ENCODE results near the gene CD247.

CD247 gene

DNA sequence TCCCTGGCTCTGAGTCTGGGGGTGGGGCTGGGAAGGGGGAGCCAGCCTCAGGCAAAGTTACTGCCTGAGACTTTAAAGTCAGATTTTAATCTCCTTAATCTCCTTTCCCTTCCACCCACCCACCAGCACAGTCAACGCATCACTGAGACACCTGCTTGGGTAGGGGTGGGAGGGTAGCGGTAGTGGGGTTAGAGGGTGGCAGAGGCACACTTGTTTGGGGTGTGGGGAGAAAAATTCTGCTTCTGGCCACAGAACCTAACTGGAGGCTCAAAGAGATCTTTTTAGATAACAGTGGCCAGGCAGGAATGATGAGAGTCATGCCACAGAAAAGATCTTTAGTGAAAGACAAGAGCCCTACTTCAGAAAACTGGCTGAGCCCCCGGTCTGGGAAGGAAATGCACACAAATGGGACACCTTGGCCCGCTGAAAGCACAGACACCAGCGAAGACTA lies 44.1 kb downstream of the CD247 start:
- peaks cover 58% of the 10 kb centered on the region for H3K4me1 Mint-ChIP-seq (ENCODE audit: low read depth)
- peak overlapping the region; percentile 5 for H3K4me3 Mint-ChIP-seq
- H3K9me3 Mint-ChIP-seq = peaks cover 13% of the 10 kb centered on the region
- H3K27me3 Mint-ChIP-seq (ENCODE audit: low read depth) = no peaks in the 10 kb centered on the region
- peaks cover 46% of the 10 kb centered on the region for H3K36me3 Mint-ChIP-seq (ENCODE audit: low read depth)
- H3K27ac Mint-ChIP-seq = peak overlapping the region; percentile 41

GRCh38 chr1:167473761-167474160 lies 44.6 kb downstream of the CD247 start:
- H3K27ac Mint-ChIP-seq = peak overlapping the region; percentile 41
- no peaks in the 10 kb centered on the region for H3K27me3 Mint-ChIP-seq (ENCODE audit: low read depth)
- H3K4me3 Mint-ChIP-seq = peak overlapping the region; percentile 5
- H3K9me3 Mint-ChIP-seq = peaks cover 13% of the 10 kb centered on the region
- H3K36me3 Mint-ChIP-seq (ENCODE audit: low read depth) = peaks cover 42% of the 10 kb centered on the region
- peaks cover 60% of the 10 kb centered on the region for H3K4me1 Mint-ChIP-seq (ENCODE audit: low read depth)

DNA sequence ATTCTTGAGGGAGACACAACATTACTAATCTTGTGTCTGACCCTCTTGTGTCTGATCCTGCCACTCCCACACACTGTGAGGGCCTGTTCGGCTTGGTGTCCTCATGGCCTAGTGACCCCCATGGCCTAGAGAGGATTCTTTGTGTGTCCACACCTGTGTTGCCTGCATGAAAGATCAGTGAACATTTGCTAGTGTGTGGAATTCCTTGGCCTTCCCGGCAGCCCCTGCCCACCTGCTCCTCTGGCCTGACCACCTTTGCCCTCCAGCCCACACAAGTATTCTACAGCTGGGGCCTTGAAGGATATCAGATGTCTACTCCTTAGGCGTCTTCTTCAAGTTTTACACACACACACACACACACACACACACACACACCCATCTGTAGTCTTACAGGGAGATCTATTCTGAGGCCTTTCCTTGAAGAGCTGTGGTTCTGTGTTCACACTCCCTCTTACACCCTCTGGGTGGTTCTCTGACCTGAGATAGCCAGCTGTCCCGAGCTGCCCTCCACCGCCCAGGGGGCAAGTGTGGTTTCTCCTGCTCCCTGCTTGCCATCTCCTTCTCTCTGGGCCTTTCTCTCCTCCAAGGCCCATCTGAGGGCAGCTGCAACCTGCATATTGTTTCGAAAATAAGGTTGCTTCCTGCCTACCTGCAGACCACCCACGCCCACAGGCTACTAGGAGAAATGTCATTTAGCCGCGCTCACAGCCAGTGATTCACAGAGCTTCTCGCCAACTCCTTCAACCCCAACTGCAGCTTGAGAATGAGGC lies 45.4 kb downstream of the CD247 start:
- Mint-ChIP-seq H3K9me3 (peaks cover 13% of the 10 kb centered on the region), H3K4me3 (no peak overlapping the region), H3K27me3 (ENCODE audit: low read depth) (no peaks in the 10 kb centered on the region), H3K27ac (peak overlapping the region; percentile 41), H3K36me3 (ENCODE audit: low read depth) (peaks cover 37% of the 10 kb centered on the region), H3K4me1 (ENCODE audit: low read depth) (peaks cover 57% of the 10 kb centered on the region)

- no peaks in the 10 kb centered on the region for H3K27me3 Mint-ChIP-seq (ENCODE audit: low read depth)
- peaks cover 26% of the 10 kb centered on the region for H3K36me3 Mint-ChIP-seq (ENCODE audit: low read depth)
- H3K9me3 Mint-ChIP-seq = peaks cover 7% of the 10 kb centered on the region
- H3K4me1 Mint-ChIP-seq (ENCODE audit: low read depth) = peaks cover 46% of the 10 kb centered on the region
- H3K4me3 Mint-ChIP-seq = no peak overlapping the region
- H3K27ac Mint-ChIP-seq = peak overlapping the region; percentile 36
Observed at GRCh38 chr1:167471568-167471967, 46.8 kb downstream of the CD247 start.

DNA sequence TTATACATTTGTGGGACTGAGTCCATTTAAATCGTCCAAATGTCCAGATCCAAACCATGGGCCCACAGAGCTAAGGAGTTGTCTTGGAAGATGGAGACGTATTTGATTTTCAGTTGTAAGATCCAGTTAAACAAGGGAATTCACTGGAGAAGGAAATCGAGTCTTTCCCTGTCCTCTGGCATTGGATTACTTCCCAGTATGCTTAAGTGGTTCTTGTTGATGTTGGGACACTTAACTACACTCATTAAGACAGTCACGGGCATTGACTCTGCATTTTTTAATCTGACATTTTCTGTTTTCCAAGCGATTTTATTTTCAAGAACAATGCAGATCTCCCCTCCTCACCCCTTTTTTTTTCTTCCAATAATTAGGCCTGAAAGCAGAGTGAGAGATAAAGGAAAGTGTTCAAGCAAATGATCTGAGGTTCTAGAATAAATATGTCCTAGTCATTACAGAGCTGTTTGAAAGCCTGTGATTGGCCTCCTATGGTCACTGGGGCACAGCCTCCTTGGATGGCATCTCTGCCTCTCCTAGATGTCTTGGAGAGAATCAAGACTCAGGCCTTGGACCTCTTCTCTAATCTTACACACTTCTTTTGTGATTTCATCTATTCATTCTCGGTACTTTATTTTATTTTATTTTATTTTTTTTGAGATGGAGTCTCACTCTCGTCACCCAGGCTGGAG lies 48.9 kb downstream of the CD247 start:
- H3K27me3 Mint-ChIP-seq (ENCODE audit: low read depth) = no peaks in the 10 kb centered on the region
- peaks cover 45% of the 10 kb centered on the region for H3K4me1 Mint-ChIP-seq (ENCODE audit: low read depth)
- H3K9me3 Mint-ChIP-seq = no peaks in the 10 kb centered on the region
- H3K36me3 Mint-ChIP-seq (ENCODE audit: low read depth) = peaks cover 22% of the 10 kb centered on the region
- no peak overlapping the region for H3K4me3 Mint-ChIP-seq
- no peak overlapping the region for H3K27ac Mint-ChIP-seq

DNA sequence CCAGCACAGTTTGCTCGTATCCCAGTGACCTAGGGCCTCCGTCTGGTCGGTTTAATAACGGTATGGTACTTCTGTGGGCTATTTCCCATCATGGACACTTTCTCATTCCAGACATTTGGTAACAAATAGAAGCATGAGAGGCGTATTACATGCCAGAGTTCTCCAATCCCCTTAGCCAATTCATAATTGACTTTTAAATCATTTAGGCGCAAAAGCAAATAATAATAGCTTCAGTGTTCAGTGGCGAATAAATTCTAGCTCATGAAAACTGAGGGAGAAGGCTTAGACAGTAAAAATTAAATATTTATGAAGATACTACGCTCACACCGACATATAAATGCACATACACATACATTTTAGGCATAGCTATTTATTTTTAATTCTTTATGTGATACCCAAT lies 50.6 kb downstream of the CD247 start:
- Mint-ChIP-seq H3K4me1 (ENCODE audit: low read depth) (peaks cover 36% of the 10 kb centered on the region), H3K4me3 (no peak overlapping the region), H3K9me3 (no peaks in the 10 kb centered on the region), H3K27me3 (ENCODE audit: low read depth) (no peaks in the 10 kb centered on the region), H3K27ac (no peak overlapping the region), H3K36me3 (ENCODE audit: low read depth) (peaks cover 24% of the 10 kb centered on the region)

- Mint-ChIP-seq H3K4me3 (no peak overlapping the region), H3K4me1 (ENCODE audit: low read depth) (peaks cover 33% of the 10 kb centered on the region), H3K27ac (no peak overlapping the region)
Observed at GRCh38 chr1:167467126-167467710, 51.1 kb downstream of the CD247 start.

GRCh38 chr1:167465743-167466142 lies 52.6 kb downstream of the CD247 start:
- no peak overlapping the region for H3K27ac Mint-ChIP-seq
- no peaks in the 10 kb centered on the region for H3K27me3 Mint-ChIP-seq (ENCODE audit: low read depth)
- no peaks in the 10 kb centered on the region for H3K9me3 Mint-ChIP-seq
- peaks cover 31% of the 10 kb centered on the region for H3K4me1 Mint-ChIP-seq (ENCODE audit: low read depth)
- H3K4me3 Mint-ChIP-seq = no peak overlapping the region
- peaks cover 21% of the 10 kb centered on the region for H3K36me3 Mint-ChIP-seq (ENCODE audit: low read depth)

More at GRCh38 chr1:167467126-167467710, 51.1 kb downstream of the CD247 start:
- Mint-ChIP-seq H3K9me3 (no peaks in the 10 kb centered on the region), H3K36me3 (ENCODE audit: low read depth) (peaks cover 22% of the 10 kb centered on the region), H3K27me3 (ENCODE audit: low read depth) (no peaks in the 10 kb centered on the region)

GRCh38 chr1:167465018-167465417 lies 53.3 kb downstream of the CD247 start:
- Mint-ChIP-seq H3K36me3 (ENCODE audit: low read depth) (peaks cover 26% of the 10 kb centered on the region), H3K9me3 (no peaks in the 10 kb centered on the region), H3K27ac (peak overlapping the region; percentile 47), H3K4me3 (no peak overlapping the region), H3K4me1 (ENCODE audit: low read depth) (peaks cover 32% of the 10 kb centered on the region), H3K27me3 (ENCODE audit: low read depth) (no peaks in the 10 kb centered on the region)

DNA sequence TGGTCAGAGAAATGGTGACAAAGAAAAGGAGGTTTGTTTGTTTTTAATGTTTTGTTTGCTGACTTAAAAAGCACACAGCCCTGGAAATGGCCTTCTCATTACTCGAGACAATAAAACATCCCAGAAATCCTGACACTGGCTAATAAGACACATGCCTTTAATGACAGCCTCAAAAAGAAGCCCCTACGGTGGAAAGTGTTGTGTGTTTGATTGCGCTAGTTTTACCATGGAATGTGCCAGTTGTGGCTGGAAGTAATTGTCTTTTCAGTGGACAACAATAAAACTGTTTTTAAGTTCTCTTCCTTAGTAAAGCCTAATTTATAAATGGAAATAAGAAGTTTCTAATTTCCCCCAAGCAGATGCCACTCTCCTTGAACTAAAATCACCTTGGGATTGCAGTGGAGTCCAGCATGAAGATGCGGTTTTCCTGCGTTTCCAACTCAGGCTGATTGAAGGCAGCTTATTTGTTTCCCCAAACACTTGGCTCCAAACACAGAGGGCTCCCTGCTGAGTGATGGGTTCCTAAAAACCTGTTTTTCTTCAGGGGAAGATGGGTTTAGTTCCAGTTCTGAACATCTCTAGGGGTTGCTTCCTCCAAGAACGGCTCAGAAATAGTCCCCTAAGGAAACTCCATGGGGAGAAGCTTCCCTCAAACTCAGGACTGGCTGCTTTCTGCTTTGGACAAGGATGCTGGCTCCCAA lies 54.3 kb downstream of the CD247 start:
- Mint-ChIP-seq H3K36me3 (ENCODE audit: low read depth) (peaks cover 24% of the 10 kb centered on the region), H3K4me1 (ENCODE audit: low read depth) (peaks cover 27% of the 10 kb centered on the region), H3K9me3 (no peaks in the 10 kb centered on the region), H3K4me3 (no peak overlapping the region), H3K27ac (no peak overlapping the region), H3K27me3 (ENCODE audit: low read depth) (no peaks in the 10 kb centered on the region)

DNA sequence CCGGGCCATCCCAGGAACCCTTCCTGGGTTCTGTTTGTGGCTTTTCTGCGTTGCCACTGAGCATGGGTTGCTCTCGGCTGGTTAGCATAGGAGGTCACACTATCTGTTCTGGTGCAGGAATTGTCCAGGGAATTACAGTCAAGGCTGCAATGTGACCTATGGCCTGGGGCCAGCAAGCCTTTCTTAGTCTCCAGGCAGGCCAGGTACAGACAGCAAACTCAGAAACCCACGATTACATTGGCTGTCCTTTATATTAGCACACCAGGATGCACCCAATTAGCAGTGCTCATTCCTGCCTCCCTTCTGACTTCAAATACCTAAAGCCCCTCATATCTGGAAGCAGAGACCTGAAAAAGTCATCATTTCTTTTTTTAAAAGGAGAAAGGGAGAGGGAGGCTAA lies 55.2 kb downstream of the CD247 start:
- Mint-ChIP-seq H3K27ac (peak overlapping the region; percentile 13), H3K27me3 (ENCODE audit: low read depth) (no peaks in the 10 kb centered on the region), H3K4me3 (no peak overlapping the region), H3K36me3 (ENCODE audit: low read depth) (peaks cover 27% of the 10 kb centered on the region), H3K9me3 (no peaks in the 10 kb centered on the region), H3K4me1 (ENCODE audit: low read depth) (peaks cover 22% of the 10 kb centered on the region)

GRCh38 chr1:167462341-167462740 lies 56.0 kb downstream of the CD247 start:
- Mint-ChIP-seq H3K4me1 (ENCODE audit: low read depth) (peaks cover 29% of the 10 kb centered on the region), H3K36me3 (ENCODE audit: low read depth) (peaks cover 30% of the 10 kb centered on the region), H3K4me3 (no peak overlapping the region), H3K9me3 (no peaks in the 10 kb centered on the region), H3K27ac (no peak overlapping the region), H3K27me3 (ENCODE audit: low read depth) (no peaks in the 10 kb centered on the region)

DNA sequence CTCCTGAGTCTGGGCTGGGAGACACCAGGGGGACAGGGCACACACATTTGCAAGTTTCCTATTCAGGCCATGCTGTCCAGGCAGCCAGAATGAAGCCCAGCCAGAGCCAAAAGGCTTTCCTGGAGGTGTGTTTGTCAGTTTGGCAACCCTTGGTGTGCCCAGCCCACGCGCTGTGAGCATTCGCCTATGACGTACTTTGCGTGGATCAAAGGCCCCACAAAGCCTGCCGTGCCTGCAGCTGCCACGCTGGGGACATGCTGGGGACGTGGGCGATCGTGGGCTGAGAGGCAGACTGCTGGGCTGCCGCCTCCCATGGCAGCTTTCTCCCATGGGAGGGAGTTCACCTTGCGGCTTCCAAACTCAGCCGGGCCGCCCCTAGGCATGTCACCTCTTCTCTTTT lies 57.5 kb downstream of the CD247 start:
- H3K4me1 Mint-ChIP-seq (ENCODE audit: low read depth) = peaks cover 39% of the 10 kb centered on the region
- H3K27ac Mint-ChIP-seq = no peak overlapping the region
- no peak overlapping the region for H3K4me3 Mint-ChIP-seq

DNA sequence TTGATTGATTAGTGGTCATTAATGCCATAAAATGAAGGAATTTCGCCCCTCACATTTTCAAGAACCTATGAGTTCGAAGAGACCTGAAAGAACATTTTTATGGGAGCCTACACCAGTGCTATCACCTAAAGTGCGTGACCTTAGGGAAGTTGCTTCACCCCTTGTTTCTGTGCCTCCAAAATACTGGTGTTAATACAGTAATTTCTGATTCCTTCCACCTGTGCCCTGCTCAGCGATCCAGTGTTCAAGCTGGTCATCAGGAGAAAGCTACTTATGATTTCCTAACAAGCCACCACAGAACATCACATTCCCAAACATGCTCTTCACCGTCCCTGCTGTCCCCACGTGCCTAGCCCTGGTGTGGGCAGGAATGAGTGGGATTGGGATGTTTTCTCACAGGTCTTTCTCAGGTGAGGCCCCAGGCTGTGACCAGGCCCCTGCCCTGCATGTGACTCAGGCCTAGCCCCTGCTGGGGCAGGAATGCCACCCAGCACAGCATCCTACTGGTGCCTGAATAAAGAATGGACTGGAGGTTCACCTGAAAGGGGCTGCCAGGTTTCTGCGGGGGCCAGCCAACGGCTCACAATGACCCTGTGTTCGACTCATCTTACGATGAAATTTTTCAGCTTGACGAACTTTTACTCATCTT lies 60.3 kb downstream of the CD247 start:
- Mint-ChIP-seq H3K27ac (no peak overlapping the region), H3K4me1 (ENCODE audit: low read depth) (peaks cover 38% of the 10 kb centered on the region), H3K4me3 (no peak overlapping the region), H3K9me3 (no peaks in the 10 kb centered on the region), H3K36me3 (ENCODE audit: low read depth) (peaks cover 20% of the 10 kb centered on the region), H3K27me3 (ENCODE audit: low read depth) (no peaks in the 10 kb centered on the region)

More for the DNA sequence above, 57.5 kb downstream of the CD247 start:
- Mint-ChIP-seq H3K9me3 (no peaks in the 10 kb centered on the region), H3K27me3 (ENCODE audit: low read depth) (no peaks in the 10 kb centered on the region), H3K36me3 (ENCODE audit: low read depth) (peaks cover 30% of the 10 kb centered on the region)

Measured in T-helper 1 cell treated with Interleukin-12 subunit alpha and Interleukin-12 subunit beta and Interleukin-4 antibody, amounts not matched to agents 30 μg/mL and 1 μg/mL, for 36 hours (primary cell).